Hepatocyte (in vitro differentiated cells): ENCODE results near the gene SMC6.

Experiments
- EZH2 ChIP-seq: fragments of 200-600 bp; sonication (generic); IDR thresholded peaks from 2 replicates; pipeline ENCODE4 v1.6.1; 2016; ENCODE audit warnings: antibody characterized with exemption, mild to moderate bottlenecking, borderline replicate concordance
- EZH2phosphoT487 ChIP-seq: fragments of 200-600 bp; sonication (generic); IDR thresholded peaks from one replicate; pipeline ENCODE4 v1.6.1; 2018; ENCODE audit warnings: antibody characterized with exemption, mild to moderate bottlenecking, low read depth, moderate library complexity; ENCODE audit not compliant: unreplicated experiment, severe bottlenecking
- TF ChIP-seq, protein P1 (sequence below): fragments of 200-600 bp; sonication (generic); IDR thresholded peaks from 2 replicates; pipeline ENCODE4 v1.5.1; 2016; ENCODE audit warnings: antibody characterized with exemption, mild to moderate bottlenecking; ENCODE audit not compliant: poor library complexity

DNA sequence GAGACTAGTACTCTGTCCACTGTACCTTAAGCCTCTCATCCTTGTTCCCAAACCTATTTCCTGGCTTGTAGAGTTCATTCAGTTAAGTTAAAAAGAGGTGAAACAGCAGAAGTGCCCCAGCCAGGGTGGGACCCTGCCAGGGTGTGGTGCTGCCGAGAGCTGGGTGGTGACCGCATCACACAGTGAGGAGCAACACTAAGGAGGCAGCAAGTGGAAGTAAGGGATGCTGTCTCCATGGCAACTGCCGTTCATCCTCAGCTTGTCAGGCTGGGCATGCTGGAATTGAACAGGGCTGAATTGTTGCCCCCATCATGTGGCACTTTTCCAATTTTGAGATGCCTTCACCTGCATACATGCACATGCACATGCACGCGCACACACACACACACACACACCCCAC is 136.1 kb downstream of the SMC6 start:
- TF ChIP-seq, protein P1, sequence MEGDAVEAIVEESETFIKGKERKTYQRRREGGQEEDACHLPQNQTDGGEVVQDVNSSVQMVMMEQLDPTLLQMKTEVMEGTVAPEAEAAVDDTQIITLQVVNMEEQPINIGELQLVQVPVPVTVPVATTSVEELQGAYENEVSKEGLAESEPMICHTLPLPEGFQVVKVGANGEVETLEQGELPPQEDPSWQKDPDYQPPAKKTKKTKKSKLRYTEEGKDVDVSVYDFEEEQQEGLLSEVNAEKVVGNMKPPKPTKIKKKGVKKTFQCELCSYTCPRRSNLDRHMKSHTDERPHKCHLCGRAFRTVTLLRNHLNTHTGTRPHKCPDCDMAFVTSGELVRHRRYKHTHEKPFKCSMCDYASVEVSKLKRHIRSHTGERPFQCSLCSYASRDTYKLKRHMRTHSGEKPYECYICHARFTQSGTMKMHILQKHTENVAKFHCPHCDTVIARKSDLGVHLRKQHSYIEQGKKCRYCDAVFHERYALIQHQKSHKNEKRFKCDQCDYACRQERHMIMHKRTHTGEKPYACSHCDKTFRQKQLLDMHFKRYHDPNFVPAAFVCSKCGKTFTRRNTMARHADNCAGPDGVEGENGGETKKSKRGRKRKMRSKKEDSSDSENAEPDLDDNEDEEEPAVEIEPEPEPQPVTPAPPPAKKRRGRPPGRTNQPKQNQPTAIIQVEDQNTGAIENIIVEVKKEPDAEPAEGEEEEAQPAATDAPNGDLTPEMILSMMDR = no peak
- TF ChIP-seq EZH2 (no peak), EZH2phosphoT487 (no peak)
